ENCODE measurements around the gene UBE2M.
A peak's percentile ranks its signal among the peaks of the same experiment; 100 is the strongest.

UBE2M gene

GRCh38 chr19:58557221-58558065, 968 bp downstream of the UBE2M start:
- Histone ChIP-seq H3K9me2 (replicated peaks; ENCODE audit: insufficient read depth, low read length) (no peaks in the 10 kb centered on the region), H3K4me2 (ENCODE audit: low read depth, low read length, poor library complexity, severe bottlenecking) (peak overlapping the region; percentile 90), H3K9ac (ENCODE audit: low read length) (peak overlapping the region; percentile 89), H3K9me3 (ENCODE audit: insufficient read depth, low read length) (no peaks in the 10 kb centered on the region), H3K36me3 (ENCODE audit: low read length) (no peaks in the 10 kb centered on the region), H3K4me3 (ENCODE audit: insufficient read depth, low read length, poor library complexity, severe bottlenecking) (peak overlapping the region; percentile 94), H3K27ac (ENCODE audit: low read depth, low read length) (peak overlapping the region; percentile 95), H3K27me3 (ENCODE audit: low read length) (no peaks in the 10 kb centered on the region), H4K20me1 (ENCODE audit: low read depth, low read length) (no peaks in the 10 kb centered on the region), H3F3A (ENCODE audit: insufficient read depth) (peaks cover 58% of the 10 kb centered on the region), H3K79me2 (ENCODE audit: insufficient read depth, low read length) (peaks cover 29% of the 10 kb centered on the region), H2AFZ (ENCODE audit: low read depth, low read length, severe bottlenecking) (no peak overlapping the region)
- TF ChIP-seq CTCF (IDR thresholded peaks at IDR 0.05; ENCODE audit: insufficient read depth, low read length, poor library complexity, severe bottlenecking) (no peak), EZH2phosphoT487 (conservative IDR thresholded peaks at IDR 0.05; ENCODE audit: low read length) (no peak)

GRCh38 chr19:58556622-58557220, 1.7 kb downstream of the UBE2M start:
- TF ChIP-seq EZH2phosphoT487 (conservative IDR thresholded peaks at IDR 0.05; ENCODE audit: low read length): no peak
- no peak for TF ChIP-seq CTCF (IDR thresholded peaks at IDR 0.05; ENCODE audit: insufficient read depth, low read length, poor library complexity, severe bottlenecking)
- Histone ChIP-seq H3K79me2 (ENCODE audit: insufficient read depth, low read length) (peaks cover 29% of the 10 kb centered on the region), H3K4me2 (ENCODE audit: low read depth, low read length, poor library complexity, severe bottlenecking) (peak overlapping the region; percentile 90), H3K9me2 (replicated peaks; ENCODE audit: insufficient read depth, low read length) (no peaks in the 10 kb centered on the region), H3K4me3 (ENCODE audit: insufficient read depth, low read length, poor library complexity, severe bottlenecking) (peak overlapping the region; percentile 94), H4K20me1 (ENCODE audit: low read depth, low read length) (no peaks in the 10 kb centered on the region), H2AFZ (ENCODE audit: low read depth, low read length, severe bottlenecking) (no peak overlapping the region), H3K27me3 (ENCODE audit: low read length) (no peaks in the 10 kb centered on the region), H3K27ac (ENCODE audit: low read depth, low read length) (peak overlapping the region; percentile 95), H3K9me3 (ENCODE audit: insufficient read depth, low read length) (no peaks in the 10 kb centered on the region), H3F3A (ENCODE audit: insufficient read depth) (peaks cover 64% of the 10 kb centered on the region), H3K36me3 (ENCODE audit: low read length) (no peaks in the 10 kb centered on the region), H3K9ac (ENCODE audit: low read length) (peak overlapping the region; percentile 89)

GRCh38 chr19:58555920-58556621, 2.3 kb downstream of the UBE2M start:
- no peaks in the 10 kb centered on the region for H3K36me3 ChIP-seq (ENCODE audit: low read length)
- peaks cover 65% of the 10 kb centered on the region for H3F3A ChIP-seq (ENCODE audit: insufficient read depth)
- no peak overlapping the region for H3K4me3 ChIP-seq (ENCODE audit: insufficient read depth, low read length, poor library complexity, severe bottlenecking)
- peak overlapping the region; percentile 89 for H3K27ac ChIP-seq (ENCODE audit: low read depth, low read length)
- no peaks in the 10 kb centered on the region for H3K9me3 ChIP-seq (ENCODE audit: insufficient read depth, low read length)
- peak overlapping the region; percentile 89 for H3K9ac ChIP-seq (ENCODE audit: low read length)
- no peaks in the 10 kb centered on the region for H3K27me3 ChIP-seq (ENCODE audit: low read length)
- TF ChIP-seq CTCF (IDR thresholded peaks at IDR 0.05; ENCODE audit: insufficient read depth, low read length, poor library complexity, severe bottlenecking) (no peak), EZH2phosphoT487 (conservative IDR thresholded peaks at IDR 0.05; ENCODE audit: low read length) (no peak)
- peak overlapping the region; percentile 96 for H3K4me2 ChIP-seq (ENCODE audit: low read depth, low read length, poor library complexity, severe bottlenecking)
- H3K79me2 ChIP-seq (ENCODE audit: insufficient read depth, low read length): peaks cover 29% of the 10 kb centered on the region
- no peaks in the 10 kb centered on the region for H3K9me2 ChIP-seq (replicated peaks; ENCODE audit: insufficient read depth, low read length)
- no peak overlapping the region for H2AFZ ChIP-seq (ENCODE audit: low read depth, low read length, severe bottlenecking)
- no peaks in the 10 kb centered on the region for H4K20me1 ChIP-seq (ENCODE audit: low read depth, low read length)
